ENCODE data around the gene RYR2. TPM values are rescaled to one million over a fixed set of nuclear protein-coding genes. Genes with fewer than 3 reads are reported as not detected.

Gene RYR2
- total and polyA plus RNA-seq, 2 experiments from 2014 or later: not detected

GRCh38 chr1:237478842-237479241, 436.9 kb downstream of the RYR2 start:
- Histone ChIP-seq H2AFZ (no peak overlapping the region), H3K9me3 (ENCODE audit: low read depth) (no peaks in the 10 kb centered on the region), H3K4me2 (ENCODE audit: unreplicated experiment) (no peak overlapping the region), H3K36me3 (ENCODE audit: low read depth) (no peaks in the 10 kb centered on the region), H3K27ac (no peak overlapping the region), H3K4me1 (ENCODE audit: insufficient read depth) (no peaks in the 10 kb centered on the region), H3K79me2 (ENCODE audit: insufficient read depth) (no peaks in the 10 kb centered on the region), H3F3A (ENCODE audit: insufficient read depth) (no peaks in the 10 kb centered on the region), H3K9me2 (ENCODE audit: insufficient read depth) (no peaks in the 10 kb centered on the region), H3K27me3 (replicated peaks; ENCODE audit: insufficient read depth) (no peaks in the 10 kb centered on the region), H3K4me3 (no peak overlapping the region), H3K9ac (no peak overlapping the region), H4K20me1 (ENCODE audit: insufficient read depth) (no peaks in the 10 kb centered on the region)
- TF ChIP-seq EZH2 (IDR thresholded peaks at IDR 0.05; ENCODE audit: insufficient read depth, poor library complexity, severe bottlenecking) (no peak), EZH2phosphoT487 (IDR thresholded peaks at IDR 0.05; ENCODE audit: insufficient read depth, low read depth) (no peak)
- no peak for DNase-seq
- in situ Hi-C loops (cut with MboI): no loop called here
- WGBS, 2 experiments (ENCODE audit: low coverage in 1 of 2, low lambda C conversion rate in 2 of 2, missing lambda C conversion rate in 2 of 2): 30 to 31% methylated on average over 3 of the region's 3 CpGs

GRCh38 chr1:237482777-237483176, 440.8 kb downstream of the RYR2 start:
- in situ Hi-C loops (cut with MboI): no loop called here
- 6 to 8% methylated on average over 2 of the region's 2 CpGs for WGBS, 2 experiments (ENCODE audit: low coverage in 1 of 2, low lambda C conversion rate in 2 of 2, missing lambda C conversion rate in 2 of 2)
- H3K4me1 ChIP-seq (ENCODE audit: insufficient read depth): no peaks in the 10 kb centered on the region
- H3K4me3 ChIP-seq: no peak overlapping the region
- H3F3A ChIP-seq (ENCODE audit: insufficient read depth): no peaks in the 10 kb centered on the region
- H3K36me3 ChIP-seq (ENCODE audit: low read depth): no peaks in the 10 kb centered on the region
- H3K9ac ChIP-seq: no peak overlapping the region
- no peak for TF ChIP-seq EZH2 (IDR thresholded peaks at IDR 0.05; ENCODE audit: insufficient read depth, poor library complexity, severe bottlenecking)
- TF ChIP-seq EZH2phosphoT487 (IDR thresholded peaks at IDR 0.05; ENCODE audit: insufficient read depth, low read depth): no peak
- no peaks in the 10 kb centered on the region for H3K27me3 ChIP-seq (replicated peaks; ENCODE audit: insufficient read depth)
- no peak overlapping the region for H3K4me2 ChIP-seq (ENCODE audit: unreplicated experiment)
- H4K20me1 ChIP-seq (ENCODE audit: insufficient read depth): no peaks in the 10 kb centered on the region
- H2AFZ ChIP-seq: no peak overlapping the region
- H3K9me2 ChIP-seq (ENCODE audit: insufficient read depth): no peaks in the 10 kb centered on the region
- no peak overlapping the region for H3K27ac ChIP-seq
- H3K79me2 ChIP-seq (ENCODE audit: insufficient read depth): no peaks in the 10 kb centered on the region
- H3K9me3 ChIP-seq (ENCODE audit: low read depth): peaks cover 3% of the 10 kb centered on the region
- no peak for DNase-seq

- Histone ChIP-seq H3K27ac (no peak overlapping the region), H3K4me2 (ENCODE audit: unreplicated experiment) (no peak overlapping the region), H3K79me2 (ENCODE audit: insufficient read depth) (no peaks in the 10 kb centered on the region), H2AFZ (no peak overlapping the region), H3K27me3 (replicated peaks; ENCODE audit: insufficient read depth) (no peaks in the 10 kb centered on the region), H3K4me1 (ENCODE audit: insufficient read depth) (no peaks in the 10 kb centered on the region), H3K9me3 (ENCODE audit: low read depth) (no peaks in the 10 kb centered on the region), H3K4me3 (no peak overlapping the region), H3F3A (ENCODE audit: insufficient read depth) (no peaks in the 10 kb centered on the region), H3K9ac (no peak overlapping the region), H3K9me2 (ENCODE audit: insufficient read depth) (no peaks in the 10 kb centered on the region), H3K36me3 (ENCODE audit: low read depth) (no peaks in the 10 kb centered on the region), H4K20me1 (ENCODE audit: insufficient read depth) (no peaks in the 10 kb centered on the region)
- 0% methylated on average over 1 of the region's 1 CpG for WGBS, 2 experiments (ENCODE audit: low coverage in 1 of 2, low lambda C conversion rate in 2 of 2, missing lambda C conversion rate in 2 of 2)
- TF ChIP-seq EZH2 (IDR thresholded peaks at IDR 0.05; ENCODE audit: insufficient read depth, poor library complexity, severe bottlenecking): no peak
- TF ChIP-seq EZH2phosphoT487 (IDR thresholded peaks at IDR 0.05; ENCODE audit: insufficient read depth, low read depth): no peak
- no peak for DNase-seq
- in situ Hi-C loops (cut with MboI): no loop called here
These were observed 450.4 kb downstream of the RYR2 start for GRCh38 chr1:237492359-237492758.

GRCh38 chr1:237500566-237500965, 458.6 kb downstream of the RYR2 start:
- in situ Hi-C loops (cut with MboI): no loop called here
- TF ChIP-seq EZH2 (IDR thresholded peaks at IDR 0.05; ENCODE audit: insufficient read depth, poor library complexity, severe bottlenecking) (no peak), EZH2phosphoT487 (IDR thresholded peaks at IDR 0.05; ENCODE audit: insufficient read depth, low read depth) (no peak)
- no peak overlapping the region for H2AFZ ChIP-seq
- H3K4me1 ChIP-seq (ENCODE audit: insufficient read depth): no peaks in the 10 kb centered on the region
- H3F3A ChIP-seq (ENCODE audit: insufficient read depth): no peaks in the 10 kb centered on the region
- H4K20me1 ChIP-seq (ENCODE audit: insufficient read depth): no peaks in the 10 kb centered on the region
- no peak for DNase-seq
- no peak overlapping the region for H3K4me3 ChIP-seq
- no peak overlapping the region for H3K4me2 ChIP-seq (ENCODE audit: unreplicated experiment)
- no peak overlapping the region for H3K9ac ChIP-seq
- no peak overlapping the region for H3K27ac ChIP-seq
- no peaks in the 10 kb centered on the region for H3K79me2 ChIP-seq (ENCODE audit: insufficient read depth)
- no peaks in the 10 kb centered on the region for H3K27me3 ChIP-seq (replicated peaks; ENCODE audit: insufficient read depth)
- no peaks in the 10 kb centered on the region for H3K9me2 ChIP-seq (ENCODE audit: insufficient read depth)
- H3K9me3 ChIP-seq (ENCODE audit: low read depth): no peaks in the 10 kb centered on the region
- H3K36me3 ChIP-seq (ENCODE audit: low read depth): no peaks in the 10 kb centered on the region
- 6 to 13% methylated on average over 6 of the region's 6 CpGs for WGBS, 2 experiments (ENCODE audit: low coverage in 1 of 2, low lambda C conversion rate in 2 of 2, missing lambda C conversion rate in 2 of 2)

GRCh38 chr1:237503292-237503691, 461.3 kb downstream of the RYR2 start:
- Histone ChIP-seq H3K4me2 (ENCODE audit: unreplicated experiment) (no peak overlapping the region), H3K4me3 (no peak overlapping the region), H4K20me1 (ENCODE audit: insufficient read depth) (no peaks in the 10 kb centered on the region), H3K79me2 (ENCODE audit: insufficient read depth) (no peaks in the 10 kb centered on the region), H3K36me3 (ENCODE audit: low read depth) (no peaks in the 10 kb centered on the region), H3K4me1 (ENCODE audit: insufficient read depth) (no peaks in the 10 kb centered on the region), H2AFZ (no peak overlapping the region), H3K9me3 (ENCODE audit: low read depth) (no peaks in the 10 kb centered on the region), H3K27ac (no peak overlapping the region), H3K9me2 (ENCODE audit: insufficient read depth) (no peaks in the 10 kb centered on the region), H3K9ac (no peak overlapping the region), H3K27me3 (replicated peaks; ENCODE audit: insufficient read depth) (no peaks in the 10 kb centered on the region), H3F3A (ENCODE audit: insufficient read depth) (no peaks in the 10 kb centered on the region)
- TF ChIP-seq EZH2 (IDR thresholded peaks at IDR 0.05; ENCODE audit: insufficient read depth, poor library complexity, severe bottlenecking) (no peak), EZH2phosphoT487 (IDR thresholded peaks at IDR 0.05; ENCODE audit: insufficient read depth, low read depth) (no peak)
- no peak for DNase-seq
- 15 to 27% methylated on average over 8 of the region's 8 CpGs for WGBS, 2 experiments (ENCODE audit: low coverage in 1 of 2, low lambda C conversion rate in 2 of 2, missing lambda C conversion rate in 2 of 2)
- in situ Hi-C loops (cut with MboI): no loop called here
